ENCODE data around the gene IFT27.

GRCh38 chr22:36803358-36803757, 27.4 kb upstream of the IFT27 start:
- TF ChIP-seq CTCF (conservative IDR thresholded peaks at IDR 0.05; ENCODE audit: low read depth in 2 of 2) (no peak), EZH2 (IDR thresholded peaks at IDR 0.05; ENCODE audit: low read depth, unreplicated experiment) (no peak), POLR2AphosphoS5 (IDR thresholded peaks at IDR 0.05; ENCODE audit: low read depth) (no peak), ZNF114 (CRISPR knock-in tag; IDR thresholded peaks at IDR 0.05) (no peak), CREB1 (CRISPR knock-in tag; IDR thresholded peaks at IDR 0.05; ENCODE audit: low read depth) (no peak), NANOG (IDR thresholded peaks at IDR 0.05; ENCODE audit: borderline replicate concordance) (no peak), ZNF331 (CRISPR knock-in tag; IDR thresholded peaks at IDR 0.05; ENCODE audit: low read depth) (no peak), EZH2phosphoT487 (IDR thresholded peaks at IDR 0.05; ENCODE audit: unreplicated experiment) (no peak), REST (IDR thresholded peaks at IDR 0.05; ENCODE audit: unreplicated experiment) (no peak), STAT1 (IDR thresholded peaks at IDR 0.05; ENCODE audit: unreplicated experiment) (no peak), ETS1 (IDR thresholded peaks at IDR 0.05) (no peak)

Measured in GM23338 (cell line).